WTC11 (cell line): ENCODE results near the gene ICA1L. TPM values are rescaled to one million over a fixed set of nuclear protein-coding genes. Genes with fewer than 3 reads are reported as not detected.

ENCODE experiments used
- ATAC-seq: fragments of 200-7000 bp; cut with Tn5 transposase; 2 replicates; pipeline ENCODE4 v1.10.0; 2021; ENCODE audit warnings: mild to moderate bottlenecking, moderate library complexity
- CTCF ChIA-PET: fragments of 300-600 bp; sonication (Branson Sonifier 250); formaldehyde crosslinking; loops from one replicate; lab custom pipeline; 2021; ENCODE audit warnings: antibody characterized with exemption; lab: Charles Lee
- POLR2A ChIA-PET: fragments of 350-600 bp; sonication (Branson Sonifier 250); formaldehyde crosslinking; loops from one replicate; lab custom pipeline; 2021; ENCODE audit warnings: antibody characterized with exemption; lab: Charles Lee
- DNase-seq: peaks from one replicate; pipeline ENCODE4 v3.0.0; 2021; ENCODE audit warnings: low spot score
- H3K27ac Mint-ChIP-seq: 2 replicates; pipeline ENCODE4 v1.8.0; 2021; ENCODE audit warnings: mixed read lengths
- H3K27me3 Mint-ChIP-seq: 2 replicates; pipeline ENCODE4 v1.8.0; 2021; ENCODE audit warnings: low read depth, mild to moderate bottlenecking, moderate library complexity, mixed read lengths
- H3K36me3 Mint-ChIP-seq: 2 replicates; pipeline ENCODE4 v1.8.0; 2021; ENCODE audit warnings: mixed read lengths
- H3K4me1 Mint-ChIP-seq: 2 replicates; pipeline ENCODE4 v1.8.0; 2022; ENCODE audit warnings: mixed read lengths
- H3K4me3 Mint-ChIP-seq: 2 replicates; pipeline ENCODE4 v1.8.0; 2021; ENCODE audit warnings: mild to moderate bottlenecking, moderate library complexity, mixed read lengths
- H3K9me3 Mint-ChIP-seq: 2 replicates; pipeline ENCODE4 v1.8.0; 2021; ENCODE audit warnings: mixed read lengths
- CBFB ChIP-seq: sonication (generic); formaldehyde crosslinking; IDR thresholded peaks from 2 replicates; pipeline ENCODE4 v1.8.1; 2022; ENCODE audit warnings: mild to moderate bottlenecking, low read depth, missing genetic modification reagents
- CDX4 ChIP-seq: fragments of 250-450 bp; sonication (Bioruptor Pico); IDR thresholded peaks from 2 replicates; pipeline ENCODE4 v1.9.0; 2021; ENCODE audit warnings: moderate library complexity, mild to moderate bottlenecking, inconsistent platforms, borderline replicate concordance
- CTCF ChIP-seq: fragments of 200-600 bp; IDR thresholded peaks from 2 replicates; pipeline ENCODE4 v1.8.0; 2022; ENCODE audit warnings: antibody characterized with exemption
- E2F1 ChIP-seq: sonication (generic); formaldehyde crosslinking; IDR thresholded peaks from 2 replicates; pipeline ENCODE4 v1.8.0; 2022; ENCODE audit warnings: mild to moderate bottlenecking, missing genetic modification reagents
- ELF4 ChIP-seq: sonication (generic); formaldehyde crosslinking; IDR thresholded peaks from 2 replicates; pipeline ENCODE4 v1.8.1; 2022; ENCODE audit warnings: low read depth, mild to moderate bottlenecking, moderate library complexity, missing genetic modification reagents
- HMGA2 ChIP-seq: fragments of 250-450 bp; sonication (Bioruptor Pico); IDR thresholded peaks from 2 replicates; pipeline ENCODE4 v1.4.0; 2021; ENCODE audit warnings: mild to moderate bottlenecking, moderate library complexity
- MAX ChIP-seq: sonication (generic); formaldehyde crosslinking; IDR thresholded peaks from 2 replicates; pipeline ENCODE4 v1.8.0; 2022; ENCODE audit warnings: mild to moderate bottlenecking, missing genetic modification reagents
- NR2C2 ChIP-seq: sonication (generic); formaldehyde crosslinking; IDR thresholded peaks from 2 replicates; pipeline ENCODE4 v1.8.0; 2022; ENCODE audit warnings: mild to moderate bottlenecking, missing genetic modification reagents
- OVOL2 ChIP-seq: fragments of 250-450 bp; sonication (Bioruptor Pico); IDR thresholded peaks from 2 replicates; pipeline ENCODE4 v1.9.0; 2021; ENCODE audit warnings: mild to moderate bottlenecking, borderline replicate concordance
- RELA ChIP-seq: sonication (generic); formaldehyde crosslinking; IDR thresholded peaks from 2 replicates; pipeline ENCODE4 v1.8.1; 2022; ENCODE audit warnings: missing genetic modification reagents, mild to moderate bottlenecking, borderline replicate concordance
- ZNF121 ChIP-seq: sonication (generic); formaldehyde crosslinking; IDR thresholded peaks from 2 replicates; pipeline ENCODE4 v1.8.0; 2023; ENCODE audit warnings: missing genetic modification reagents
- ZNF138 ChIP-seq: sonication (generic); formaldehyde crosslinking; conservative IDR thresholded peaks from 2 replicates; pipeline ENCODE4 v1.8.1; 2022; ENCODE audit warnings: mild to moderate bottlenecking, moderate library complexity, missing genetic modification reagents
- ZNF263 ChIP-seq: sonication (generic); formaldehyde crosslinking; IDR thresholded peaks from 2 replicates; pipeline ENCODE4 v1.8.1; 2022; ENCODE audit warnings: low read depth, mild to moderate bottlenecking, moderate library complexity, missing genetic modification reagents
- ZNF396 ChIP-seq: fragments of 250-450 bp; sonication (Bioruptor Pico); IDR thresholded peaks from 2 replicates; pipeline ENCODE4 v1.8.0; 2021; ENCODE audit warnings: mild to moderate bottlenecking, moderate library complexity, borderline replicate concordance
- ZNF416 ChIP-seq: fragments of 250-450 bp; sonication (Bioruptor Pico); IDR thresholded peaks from 2 replicates; pipeline ENCODE4 v1.9.0; 2021; ENCODE audit warnings: mild to moderate bottlenecking, inconsistent platforms
- ZNF423 ChIP-seq: fragments of 250-450 bp; sonication (Bioruptor Pico); IDR thresholded peaks from 2 replicates; pipeline ENCODE4 v2.1.2; 2022; ENCODE audit warnings: mild to moderate bottlenecking, moderate library complexity
- ZSCAN18 ChIP-seq: fragments of 250-450 bp; sonication (Bioruptor Pico); IDR thresholded peaks from 2 replicates; pipeline ENCODE4 v2.1.2; 2022; ENCODE audit warnings: mild to moderate bottlenecking, moderate library complexity
- total RNA-seq: library from RNA; stranded (reverse); gene quantifications from 3 replicates; pipeline ENCODE4 v1.2.3, GENCODE V29; 2021
- TF ChIP-seq, protein P1 (sequence below): fragments of 250-450 bp; sonication (Bioruptor Pico); IDR thresholded peaks from 2 replicates; pipeline ENCODE4 v1.8.0; 2021; ENCODE audit warnings: mild to moderate bottlenecking
- TF ChIP-seq, protein P2 (sequence below): fragments of 250-450 bp; sonication (Bioruptor Pico); conservative IDR thresholded peaks from 2 replicates; pipeline ENCODE4 v1.9.0; 2021; ENCODE audit warnings: mild to moderate bottlenecking
- TF ChIP-seq, protein P3 (sequence below): sonication (generic); formaldehyde crosslinking; IDR thresholded peaks from 2 replicates; pipeline ENCODE4 v1.8.1; 2022; ENCODE audit warnings: missing genetic modification reagents, borderline replicate concordance

The ICA1L gene
- total RNA-seq, 1 experiment from 2014 or later: 3.1 TPM

- TF ChIP-seq E2F1 (CRISPR knock-in tag) (no peak), MAX (CRISPR knock-in tag) (no peak), CBFB (no peak), HMGA2 (CRISPR knock-in tag) (no peak), CDX4 (CRISPR knock-in tag) (no peak), ZNF396 (CRISPR knock-in tag) (no peak), CTCF (no peak), ZNF423 (no peak), ZNF263 (CRISPR knock-in tag) (no peak), ZSCAN18 (no peak), RELA (CRISPR knock-in tag) (no peak), NR2C2 (no peak), ZNF416 (CRISPR knock-in tag) (no peak), ELF4 (CRISPR knock-in tag) (no peak), OVOL2 (CRISPR knock-in tag) (no peak), ZNF138 (CRISPR knock-in tag) (no peak), ZNF121 (CRISPR knock-in tag) (no peak)
- TF ChIP-seq, protein P1, sequence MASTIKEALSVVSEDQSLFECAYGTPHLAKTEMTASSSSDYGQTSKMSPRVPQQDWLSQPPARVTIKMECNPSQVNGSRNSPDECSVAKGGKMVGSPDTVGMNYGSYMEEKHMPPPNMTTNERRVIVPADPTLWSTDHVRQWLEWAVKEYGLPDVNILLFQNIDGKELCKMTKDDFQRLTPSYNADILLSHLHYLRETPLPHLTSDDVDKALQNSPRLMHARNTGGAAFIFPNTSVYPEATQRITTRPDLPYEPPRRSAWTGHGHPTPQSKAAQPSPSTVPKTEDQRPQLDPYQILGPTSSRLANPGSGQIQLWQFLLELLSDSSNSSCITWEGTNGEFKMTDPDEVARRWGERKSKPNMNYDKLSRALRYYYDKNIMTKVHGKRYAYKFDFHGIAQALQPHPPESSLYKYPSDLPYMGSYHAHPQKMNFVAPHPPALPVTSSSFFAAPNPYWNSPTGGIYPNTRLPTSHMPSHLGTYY (CRISPR knock-in tag): no peak
- TF ChIP-seq, protein P2, sequence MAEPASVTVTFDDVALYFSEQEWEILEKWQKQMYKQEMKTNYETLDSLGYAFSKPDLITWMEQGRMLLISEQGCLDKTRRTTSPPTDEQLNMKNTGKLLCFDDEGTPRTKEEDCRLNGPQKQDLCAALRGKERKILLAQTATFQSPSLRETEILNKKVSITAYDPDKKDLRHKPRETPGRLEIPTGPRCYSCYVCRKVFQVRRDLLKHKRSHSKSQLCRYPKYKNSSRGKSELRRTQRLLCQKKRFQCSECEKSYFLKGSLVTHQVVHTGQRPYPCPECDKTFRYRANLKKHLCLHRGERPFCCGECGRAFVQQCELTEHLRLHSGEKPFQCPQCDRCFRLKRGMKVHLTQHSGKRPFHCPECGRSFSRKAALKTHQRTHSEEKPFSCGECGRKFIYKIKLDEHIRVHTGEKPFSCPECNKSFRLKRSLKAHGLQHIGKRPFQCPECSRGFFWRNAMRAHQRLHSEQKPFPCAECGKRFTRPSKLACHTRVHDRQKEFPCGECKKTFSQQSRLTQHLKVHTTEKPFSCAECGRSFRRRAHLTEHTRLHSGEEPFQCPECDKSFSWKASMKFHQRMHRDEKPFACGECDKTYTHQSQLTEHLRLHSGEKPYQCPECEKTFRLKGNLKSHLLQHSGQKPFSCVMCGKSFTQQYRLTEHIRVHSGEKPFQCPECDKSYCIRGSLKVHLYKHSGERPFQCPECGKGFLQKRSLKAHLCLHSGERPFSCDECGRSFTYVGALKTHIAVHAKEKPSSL (CRISPR knock-in tag): no peak
- TF ChIP-seq, protein P3, sequence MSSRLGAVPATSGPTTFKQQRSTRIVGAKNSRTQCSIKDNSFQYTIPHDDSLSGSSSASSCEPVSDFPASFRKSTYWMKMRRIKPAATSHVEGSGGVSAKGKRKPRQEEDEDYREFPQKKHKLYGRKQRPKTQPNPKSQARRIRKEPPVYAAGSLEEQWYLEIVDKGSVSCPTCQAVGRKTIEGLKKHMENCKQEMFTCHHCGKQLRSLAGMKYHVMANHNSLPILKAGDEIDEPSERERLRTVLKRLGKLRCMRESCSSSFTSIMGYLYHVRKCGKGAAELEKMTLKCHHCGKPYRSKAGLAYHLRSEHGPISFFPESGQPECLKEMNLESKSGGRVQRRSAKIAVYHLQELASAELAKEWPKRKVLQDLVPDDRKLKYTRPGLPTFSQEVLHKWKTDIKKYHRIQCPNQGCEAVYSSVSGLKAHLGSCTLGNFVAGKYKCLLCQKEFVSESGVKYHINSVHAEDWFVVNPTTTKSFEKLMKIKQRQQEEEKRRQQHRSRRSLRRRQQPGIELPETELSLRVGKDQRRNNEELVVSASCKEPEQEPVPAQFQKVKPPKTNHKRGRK (CRISPR knock-in tag): no peak
- Mint-ChIP-seq H3K4me3 (no peak overlapping the region), H3K9me3 (no peaks in the 10 kb centered on the region), H3K4me1 (no peaks in the 10 kb centered on the region), H3K27me3 (no peaks in the 10 kb centered on the region), H3K36me3 (peaks cover 18% of the 10 kb centered on the region), H3K27ac (no peak overlapping the region)
- ChIA-PET CTCF (no interaction called here), POLR2A (no interaction called here)
- ATAC-seq (no peak), DNase-seq (no peak)
Measured at GRCh38 chr2:202762556-202762955, 109.0 kb downstream of the ICA1L start.
